Karpas-422 (cell line): Measurements from ENCODE around the gene RFX5. TPM values are rescaled to one million over a fixed set of nuclear protein-coding genes. Genes with fewer than 3 reads are reported as not detected.
"Not testable (repeated sequence)": the region's sequence is repeated elsewhere in the genome, so short reads cannot be mapped to it uniquely, and the experiment has no call there.

Experiments
- DNase-seq: peaks from one replicate; pipeline ENCODE4 v3.0.0-alpha.2; 2015
- H2AFZ ChIP-seq: fragments of 200-600 bp; sonication (generic); 2 replicates; pipeline ENCODE4 v1.6.1; 2014; ENCODE audit warnings: antibody characterized with exemption, low read length, mixed read lengths
- H3K27ac ChIP-seq: fragments of 200-600 bp; sonication (generic); 2 replicates; pipeline ENCODE4 v1.5.1; 2014; ENCODE audit warnings: mild to moderate bottlenecking, low read length, moderate library complexity
- H3K27me3 ChIP-seq: fragments of 200-600 bp; sonication (generic); 2 replicates; pipeline ENCODE4 v1.6.1; 2014; ENCODE audit warnings: low read length, mixed read lengths
- H3K36me3 ChIP-seq: fragments of 200-600 bp; sonication (generic); 2 replicates; pipeline ENCODE4 v1.6.1; 2014; ENCODE audit warnings: low read length, mixed read lengths; ENCODE audit not compliant: insufficient read depth
- H3K4me1 ChIP-seq: fragments of 200-600 bp; sonication (generic); 2 replicates; pipeline ENCODE4 v1.6.1; 2014; ENCODE audit warnings: mild to moderate bottlenecking, low read length, mixed read lengths
- H3K4me2 ChIP-seq: fragments of 200-600 bp; sonication (generic); 2 replicates; pipeline ENCODE4 v1.6.1; 2014; ENCODE audit warnings: low read length, low read depth, mild to moderate bottlenecking; ENCODE audit not compliant: poor library complexity, severe bottlenecking
- H3K4me3 ChIP-seq: fragments of 200-600 bp; sonication (generic); 2 replicates; pipeline ENCODE4 v1.5.1; 2014; ENCODE audit warnings: mild to moderate bottlenecking, antibody characterized with exemption, low read length, mixed read lengths
- H3K79me2 ChIP-seq: fragments of 200-600 bp; sonication (generic); 2 replicates; pipeline ENCODE4 v1.6.1; 2014; ENCODE audit warnings: mild to moderate bottlenecking, low read length, mixed read lengths
- H3K9ac ChIP-seq: fragments of 200-600 bp; sonication (generic); 2 replicates; pipeline ENCODE4 v1.6.0; 2014; ENCODE audit warnings: low read length
- H3K9me2 ChIP-seq: fragments of 200-600 bp; sonication (generic), shearing (Covaris generic); replicated peaks from 2 replicates; pipeline ENCODE4 v1.6.0; 2014; ENCODE audit warnings: mild to moderate bottlenecking, low read length, moderate library complexity; ENCODE audit not compliant: insufficient read depth
- H3K9me3 ChIP-seq: fragments of 300-700, 200-600 bp; sonication (generic); 2 replicates; pipeline ENCODE4 v1.6.1; 2014; ENCODE audit warnings: low read length, mixed read lengths
- H4K20me1 ChIP-seq: fragments of 200-600 bp; sonication (generic); 2 replicates; pipeline ENCODE4 v1.6.1; 2014; ENCODE audit warnings: mild to moderate bottlenecking, antibody characterized with exemption, low read length, low read depth; ENCODE audit not compliant: insufficient read depth
- total RNA-seq: library from RNA; depleted of rRNA; stranded (reverse); fragments of >200 nt; shearing (Covaris generic); gene quantifications from 2 replicates; pipeline ENCODE4 v1.2.3, GENCODE V29; 2014; ENCODE audit warnings: low replicate concordance

Gene RFX5
- total RNA-seq, 1 experiment from 2014 or later, result 101 TPM

GRCh38 chr1:151350323-151350722, 3.3 kb upstream of the RFX5 start:
- not testable (repeated sequence) for H3K36me3 ChIP-seq, H4K20me1 ChIP-seq
- H3K79me2 ChIP-seq, result peaks cover 12% of the 10 kb centered on the region

DNA sequence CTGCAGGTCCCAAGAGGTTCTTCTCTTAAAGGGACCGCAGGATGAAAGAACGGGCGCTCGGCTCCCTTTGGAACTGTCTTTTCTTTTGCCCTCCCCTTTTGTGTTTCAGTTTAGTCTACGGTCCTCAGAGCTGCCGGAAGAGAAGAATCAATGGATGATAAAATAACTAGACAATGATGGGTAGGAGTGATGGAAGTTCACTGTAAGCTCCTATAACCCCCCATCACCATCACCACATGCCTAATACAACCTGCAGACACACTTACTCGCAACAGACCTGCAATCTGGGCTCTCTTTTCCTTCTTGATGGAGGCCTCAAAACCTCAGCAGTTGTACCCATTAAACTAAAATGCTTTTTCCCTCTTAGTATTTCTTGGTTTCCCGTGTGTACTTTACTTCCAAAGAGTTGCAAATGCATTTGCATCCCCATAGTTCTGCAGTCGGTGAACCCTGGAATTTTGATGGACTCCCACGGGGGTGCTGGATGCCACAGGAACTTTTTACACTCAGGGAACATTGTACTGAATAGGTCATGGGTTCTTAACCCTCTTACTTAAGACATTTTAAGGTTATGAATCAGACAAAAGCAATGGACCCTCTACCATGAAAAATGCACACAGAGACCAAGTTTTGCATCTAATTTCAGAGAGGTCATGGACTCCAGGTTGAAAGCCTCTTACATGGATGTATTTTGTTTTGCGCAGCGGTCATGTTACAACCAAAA, 633 bp upstream of the RFX5 start:
- Histone ChIP-seq H3K4me3 (peak overlapping the region; percentile 71), H4K20me1 (no peaks in the 10 kb centered on the region), H3K79me2 (peaks cover 16% of the 10 kb centered on the region), H3K4me2 (peak overlapping the region; percentile 79), H3K27me3 (no peaks in the 10 kb centered on the region), H3K4me1 (peaks cover 36% of the 10 kb centered on the region), H3K36me3 (peaks cover 23% of the 10 kb centered on the region), H2AFZ (peak overlapping the region; percentile 35), H3K9me3 (peaks cover 8% of the 10 kb centered on the region), H3K9ac (peak overlapping the region; percentile 59), H3K9me2 (no peaks in the 10 kb centered on the region), H3K27ac (peak overlapping the region; percentile 94)
- peak; percentile 54 for DNase-seq

More at GRCh38 chr1:151350323-151350722, 3.3 kb upstream of the RFX5 start:
- not testable (repeated sequence) for H3K4me3 ChIP-seq, DNase-seq, H2AFZ ChIP-seq, H3K4me2 ChIP-seq, H3K9ac ChIP-seq, H3K27ac ChIP-seq, H3K27me3 ChIP-seq, H3K9me3 ChIP-seq, H3K9me2 ChIP-seq
- peaks cover 22% of the 10 kb centered on the region for H3K4me1 ChIP-seq

DNA sequence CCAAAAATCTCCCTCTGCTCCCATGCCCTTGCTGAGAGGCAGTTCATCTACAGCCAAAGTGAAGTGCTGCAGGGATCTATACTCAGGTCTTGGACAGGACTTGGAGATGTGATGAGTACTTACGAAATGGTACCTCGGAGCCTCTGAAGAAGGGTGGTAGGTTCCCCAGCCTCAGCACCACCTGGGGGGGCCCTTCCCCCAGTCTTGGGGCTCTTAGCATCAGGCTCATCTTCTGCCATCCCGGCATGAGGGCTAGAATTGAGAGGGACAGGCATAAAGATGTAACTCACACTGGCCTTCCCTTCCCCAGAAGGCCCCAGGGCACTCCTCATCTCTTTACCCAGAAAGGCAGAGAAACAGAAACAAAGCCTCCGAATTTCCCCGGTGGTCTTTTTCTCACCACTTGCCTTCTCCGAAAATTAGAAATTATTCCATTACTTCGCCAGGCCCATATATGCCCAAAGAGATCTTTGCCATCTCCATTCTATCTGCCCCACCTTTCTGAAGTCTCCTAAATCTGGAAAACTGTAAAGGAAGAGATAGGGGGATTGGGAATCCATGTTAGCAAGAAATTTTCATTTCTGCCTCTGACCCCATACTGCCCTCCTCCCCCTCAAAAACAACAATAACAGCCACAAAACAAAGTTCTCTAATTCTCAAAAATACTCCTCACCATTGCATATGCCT, 827 bp downstream of the RFX5 start:
- peak overlapping the region; percentile 79 for H3K4me2 ChIP-seq
- peaks cover 38% of the 10 kb centered on the region for H3K4me1 ChIP-seq
- H3K9ac ChIP-seq, result peak overlapping the region; percentile 92
- peaks cover 23% of the 10 kb centered on the region for H3K36me3 ChIP-seq
- no peaks in the 10 kb centered on the region for H4K20me1 ChIP-seq
- peak overlapping the region; percentile 94 for H3K27ac ChIP-seq
- H3K27me3 ChIP-seq, result no peaks in the 10 kb centered on the region
- no peaks in the 10 kb centered on the region for H3K9me3 ChIP-seq
- DNase-seq, result peak; percentile 56
- peaks cover 16% of the 10 kb centered on the region for H3K79me2 ChIP-seq
- H3K4me3 ChIP-seq, result peak overlapping the region; percentile 71
- H3K9me2 ChIP-seq, result no peaks in the 10 kb centered on the region
- no peak overlapping the region for H2AFZ ChIP-seq

DNA sequence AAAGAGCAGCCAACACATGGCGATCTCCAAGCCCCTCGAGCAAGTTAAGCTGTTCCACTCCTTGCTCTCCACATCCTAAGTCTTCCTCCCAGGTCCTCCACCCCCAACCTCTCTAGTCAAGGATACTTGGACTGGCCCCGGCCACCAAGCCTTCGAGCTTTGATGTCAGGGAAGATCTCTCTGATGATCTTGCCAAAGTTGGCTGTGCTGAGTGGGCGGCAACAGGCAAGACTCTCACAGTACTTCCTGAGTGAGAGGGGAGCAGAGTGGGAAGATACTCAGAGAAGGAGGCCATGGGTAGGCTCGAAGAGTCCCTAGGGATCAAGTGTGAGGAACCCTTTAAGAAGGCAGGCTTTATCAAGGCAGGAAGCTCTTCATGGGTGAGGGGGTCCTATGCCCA, 2.8 kb downstream of the RFX5 start:
- Histone ChIP-seq H3K4me2 (no peak overlapping the region), H3K27ac (no peak overlapping the region), H2AFZ (no peak overlapping the region), H3K9me2 (no peaks in the 10 kb centered on the region), H3K27me3 (no peaks in the 10 kb centered on the region), H3K36me3 (peaks cover 23% of the 10 kb centered on the region), H3K9me3 (no peaks in the 10 kb centered on the region), H4K20me1 (no peaks in the 10 kb centered on the region), H3K79me2 (peaks cover 16% of the 10 kb centered on the region), H3K4me3 (no peak overlapping the region), H3K9ac (no peak overlapping the region), H3K4me1 (peaks cover 38% of the 10 kb centered on the region)
- no peak for DNase-seq

GRCh38 chr1:151343587-151343986, 3.5 kb downstream of the RFX5 start:
- peaks cover 23% of the 10 kb centered on the region for H3K36me3 ChIP-seq
- no peaks in the 10 kb centered on the region for H3K27me3 ChIP-seq
- H3K4me1 ChIP-seq, result peaks cover 38% of the 10 kb centered on the region
- DNase-seq, result no peak
- H3K9ac ChIP-seq, result no peak overlapping the region
- no peaks in the 10 kb centered on the region for H4K20me1 ChIP-seq
- no peak overlapping the region for H3K4me3 ChIP-seq
- no peak overlapping the region for H3K27ac ChIP-seq
- H3K79me2 ChIP-seq, result peaks cover 16% of the 10 kb centered on the region
- H3K4me2 ChIP-seq, result no peak overlapping the region
- no peak overlapping the region for H2AFZ ChIP-seq
- no peaks in the 10 kb centered on the region for H3K9me3 ChIP-seq
- no peaks in the 10 kb centered on the region for H3K9me2 ChIP-seq

GRCh38 chr1:151342569-151342968, 4.5 kb downstream of the RFX5 start:
- Histone ChIP-seq H3K9me2 (no peaks in the 10 kb centered on the region), H4K20me1 (no peaks in the 10 kb centered on the region), H3K4me2 (no peak overlapping the region), H3K27me3 (no peaks in the 10 kb centered on the region), H3K9me3 (no peaks in the 10 kb centered on the region), H3K79me2 (peaks cover 16% of the 10 kb centered on the region), H3K4me1 (peaks cover 31% of the 10 kb centered on the region), H3K27ac (no peak overlapping the region), H3K36me3 (peaks cover 23% of the 10 kb centered on the region), H3K9ac (no peak overlapping the region), H2AFZ (no peak overlapping the region), H3K4me3 (no peak overlapping the region)
- DNase-seq, result no peak

GRCh38 chr1:151342021-151342420, 5.0 kb downstream of the RFX5 start:
- H3K9me2 ChIP-seq, result no peaks in the 10 kb centered on the region
- no peak overlapping the region for H2AFZ ChIP-seq
- H4K20me1 ChIP-seq, result no peaks in the 10 kb centered on the region
- DNase-seq, result no peak
- H3K36me3 ChIP-seq, result peaks cover 23% of the 10 kb centered on the region
- H3K9me3 ChIP-seq, result no peaks in the 10 kb centered on the region
- H3K4me3 ChIP-seq, result no peak overlapping the region
- H3K27ac ChIP-seq, result 0 out of 2 replicates have a peak overlapping the region, but pooled peaks have one; percentile 13
- H3K4me1 ChIP-seq, result peaks cover 29% of the 10 kb centered on the region
- H3K79me2 ChIP-seq, result peaks cover 16% of the 10 kb centered on the region
- H3K27me3 ChIP-seq, result no peaks in the 10 kb centered on the region
- H3K9ac ChIP-seq, result no peak overlapping the region
- H3K4me2 ChIP-seq, result no peak overlapping the region

GRCh38 chr1:151340870-151341754, 5.9 kb downstream of the RFX5 start:
- H2AFZ ChIP-seq, result no peak overlapping the region
- 0 out of 2 replicates have a peak overlapping the region, but pooled peaks have one; percentile 13 for H3K27ac ChIP-seq

More at GRCh38 chr1:151340870-151341754, 5.9 kb downstream of the RFX5 start:
- Histone ChIP-seq H3K36me3 (peaks cover 23% of the 10 kb centered on the region), H3K4me1 (peaks cover 27% of the 10 kb centered on the region), H3K4me2 (no peak overlapping the region), H3K4me3 (no peak overlapping the region), H3K9me3 (no peaks in the 10 kb centered on the region), H3K27me3 (no peaks in the 10 kb centered on the region), H3K79me2 (peaks cover 11% of the 10 kb centered on the region), H3K9me2 (no peaks in the 10 kb centered on the region), H3K9ac (no peak overlapping the region), H4K20me1 (no peaks in the 10 kb centered on the region)
- peak; percentile 93 for DNase-seq
